SK-N-DZ (cell line): ENCODE measurements around the gene NPFFR1. TPM values are rescaled to one million over a fixed set of nuclear protein-coding genes. Genes with fewer than 3 reads are reported as not detected.

Experiments
- DNase-seq: peaks from one replicate; pipeline ENCODE4 v3.0.0-alpha.2; 2015; ENCODE audit warnings: low spot score
- polyA plus RNA-seq, 2 experiments: library from polyadenylated mRNA; depleted of rRNA; stranded (reverse); fragments of >200 nt; gene quantifications; 2 replicates each; pipeline ENCODE4 v1.2.3, GENCODE V29; 2014

The NPFFR1 gene, protein sequence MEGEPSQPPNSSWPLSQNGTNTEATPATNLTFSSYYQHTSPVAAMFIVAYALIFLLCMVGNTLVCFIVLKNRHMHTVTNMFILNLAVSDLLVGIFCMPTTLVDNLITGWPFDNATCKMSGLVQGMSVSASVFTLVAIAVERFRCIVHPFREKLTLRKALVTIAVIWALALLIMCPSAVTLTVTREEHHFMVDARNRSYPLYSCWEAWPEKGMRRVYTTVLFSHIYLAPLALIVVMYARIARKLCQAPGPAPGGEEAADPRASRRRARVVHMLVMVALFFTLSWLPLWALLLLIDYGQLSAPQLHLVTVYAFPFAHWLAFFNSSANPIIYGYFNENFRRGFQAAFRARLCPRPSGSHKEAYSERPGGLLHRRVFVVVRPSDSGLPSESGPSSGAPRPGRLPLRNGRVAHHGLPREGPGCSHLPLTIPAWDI
- not detected in 2 replicates for polyA plus RNA-seq (2014; cell fraction: cytosol; rRNA removed)
- not detected in 2 replicates for polyA plus RNA-seq (2014; cell fraction: nucleus; rRNA removed)

DNA sequence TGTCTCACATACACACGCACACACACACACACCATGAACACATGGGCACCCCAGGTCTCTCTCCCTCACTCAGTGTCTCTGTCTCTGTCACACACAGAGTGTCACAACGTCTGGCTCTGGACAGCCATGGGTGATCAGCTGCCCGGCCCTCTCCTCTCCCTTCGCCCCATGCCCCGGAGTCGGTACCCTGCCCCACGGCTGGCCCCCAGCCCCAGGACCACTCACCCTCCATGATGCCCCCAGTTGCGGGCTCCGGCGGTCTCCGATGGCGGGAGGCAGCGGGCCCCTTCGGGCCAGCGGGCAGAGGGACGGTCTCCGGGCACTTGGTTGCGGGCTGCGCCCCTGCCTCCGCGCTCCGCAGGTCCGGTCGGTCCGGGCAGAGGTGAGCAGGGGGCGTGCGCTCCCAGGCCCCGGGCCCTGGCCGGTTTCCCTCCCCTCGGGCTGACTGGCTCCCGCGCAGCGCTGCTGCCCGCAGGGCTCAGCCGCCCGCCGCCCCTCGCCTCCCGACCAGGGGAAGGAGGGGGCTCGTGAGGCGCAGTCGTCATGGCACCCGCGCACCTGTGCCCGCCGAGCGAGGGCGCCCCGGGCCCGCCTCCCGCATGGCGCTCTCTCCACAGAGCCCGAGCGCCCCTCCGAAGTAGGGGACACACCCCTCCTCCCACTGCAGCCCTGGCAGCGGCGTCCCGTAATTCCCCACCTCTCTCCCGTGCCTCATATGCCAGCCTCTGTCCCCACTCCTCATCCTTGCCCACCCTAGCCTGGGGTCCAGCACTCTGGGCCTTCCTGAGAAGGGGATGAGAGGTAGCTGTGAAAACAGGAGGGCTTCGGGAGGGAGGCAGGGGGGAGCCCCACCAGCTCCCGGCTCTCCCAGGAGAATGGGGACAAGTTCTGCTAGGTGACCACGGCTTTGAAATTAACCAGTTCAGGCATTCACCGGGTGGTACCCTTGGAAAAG lies at the start of gene NPFFR1:
NPFFR1 (minus strand) TSS at position 560 of the 955 bp plus-strand sequence; CDS start at position 232, 328 bp downstream.
- DNase-seq: no peak

DNA sequence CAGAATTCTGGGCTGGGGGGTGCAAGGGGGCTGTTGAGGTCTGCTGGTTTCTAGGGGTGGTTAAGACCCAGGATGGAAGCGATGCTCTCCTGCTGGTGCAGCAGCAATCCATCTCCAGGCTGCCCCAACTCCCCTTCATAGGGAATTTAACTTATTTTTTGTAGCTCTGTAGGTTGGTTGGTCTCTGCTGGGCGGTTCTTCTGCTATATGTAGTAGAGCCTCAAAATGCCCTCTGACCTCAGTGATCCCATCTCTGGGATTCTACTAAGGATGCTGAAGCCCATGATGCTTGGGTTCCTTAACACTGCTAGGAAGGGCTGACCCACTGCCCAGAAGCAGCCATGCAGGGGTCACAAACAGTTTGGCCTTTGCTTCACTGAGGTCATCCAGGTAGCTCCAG lies 49.5 kb upstream of the NPFFR1 start:
- DNase-seq: no peak

DNA sequence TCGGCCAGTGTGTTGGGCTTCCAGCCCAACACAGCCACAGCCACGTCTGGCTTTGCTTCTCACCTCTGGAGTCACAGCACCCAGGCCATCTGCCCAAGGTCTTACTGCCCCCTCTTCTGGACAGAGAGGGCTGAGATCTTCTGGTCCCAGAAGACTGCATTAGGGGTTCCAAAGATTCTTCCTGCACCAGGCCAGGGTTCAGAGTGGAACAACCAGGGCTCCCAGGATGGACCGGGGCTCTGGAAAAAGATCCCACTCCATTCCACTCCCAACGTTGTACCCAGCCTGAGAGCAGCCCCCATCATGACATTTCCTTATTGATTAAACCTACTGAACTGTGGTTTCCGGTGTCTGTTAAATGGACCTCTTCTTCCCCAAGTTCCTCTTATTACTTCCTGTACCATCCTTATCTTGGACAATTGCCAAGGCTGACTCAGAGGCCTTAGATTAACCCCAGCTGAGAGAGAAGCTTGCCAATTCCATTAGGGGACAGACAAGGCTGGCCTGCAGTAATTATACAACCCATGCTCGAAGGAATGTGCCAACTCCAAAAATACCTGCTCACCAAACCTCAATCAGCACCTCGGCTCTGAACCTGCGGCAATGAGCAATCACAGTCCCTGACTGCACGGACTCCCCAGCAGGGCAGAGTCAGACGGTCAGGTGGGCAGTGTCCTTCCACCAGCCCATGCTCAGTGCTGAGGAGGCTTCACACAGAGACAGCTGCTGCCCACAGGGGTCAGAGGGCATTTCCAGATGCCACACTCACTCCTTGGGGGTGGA lies 47.9 kb upstream of the NPFFR1 start:
- no peak for DNase-seq

DNA sequence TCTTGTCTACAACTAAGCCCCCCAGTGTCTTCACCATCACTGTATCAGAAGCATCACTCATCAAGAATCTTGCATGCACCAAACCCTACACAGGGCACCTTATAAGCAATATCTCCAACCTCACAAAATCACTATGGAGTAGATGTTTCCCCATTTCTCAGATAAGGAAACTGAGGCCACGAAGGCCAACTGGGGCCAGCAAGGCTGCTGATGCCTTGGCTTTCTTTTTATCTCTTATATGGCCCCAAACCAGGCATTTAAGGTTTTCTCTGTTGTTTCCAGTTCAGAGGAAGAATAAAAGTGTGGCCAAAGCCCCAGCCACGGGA lies 47.3 kb upstream of the NPFFR1 start:
- DNase-seq: no peak

DNA sequence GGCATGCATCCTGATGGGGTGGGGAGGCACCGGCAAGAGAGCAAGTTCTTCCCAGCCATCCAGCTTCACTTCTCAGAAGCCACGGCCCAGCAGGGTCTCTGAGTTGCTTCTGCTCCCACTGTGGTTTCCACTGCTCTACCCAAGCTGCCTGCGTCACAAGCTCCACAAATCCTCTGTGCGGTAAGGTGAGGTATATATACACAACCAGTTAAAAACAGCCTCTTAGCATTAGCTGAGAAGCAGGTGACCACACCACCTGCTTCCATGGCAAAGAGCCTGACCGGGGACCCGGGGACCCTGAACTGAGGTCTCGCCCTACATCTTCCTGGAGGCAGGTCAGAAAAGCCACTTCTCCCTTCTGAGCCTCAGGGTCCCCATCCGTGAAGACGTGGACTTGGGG lies 46.9 kb upstream of the NPFFR1 start:
- DNase-seq: no peak

DNA sequence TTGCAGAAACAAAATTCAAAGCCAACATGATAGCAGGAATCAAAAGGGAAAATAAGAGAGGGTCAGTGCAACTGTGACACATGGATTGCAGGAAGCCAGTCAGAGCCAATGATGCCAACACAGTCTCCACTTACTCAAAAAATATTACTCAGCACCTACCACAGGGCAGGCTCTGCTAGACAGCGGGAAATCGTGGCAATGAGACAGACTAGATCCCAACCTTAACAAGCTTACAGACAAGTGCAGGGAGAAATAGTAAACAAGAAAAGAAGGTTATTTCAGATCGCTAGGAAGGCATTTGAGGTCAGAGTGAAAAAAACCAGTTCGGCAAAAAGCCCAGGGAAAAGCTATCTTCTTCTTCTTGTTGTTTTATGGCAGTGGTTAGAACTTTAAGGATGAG lies 45.2 kb upstream of the NPFFR1 start:
- no peak for DNase-seq

DNA sequence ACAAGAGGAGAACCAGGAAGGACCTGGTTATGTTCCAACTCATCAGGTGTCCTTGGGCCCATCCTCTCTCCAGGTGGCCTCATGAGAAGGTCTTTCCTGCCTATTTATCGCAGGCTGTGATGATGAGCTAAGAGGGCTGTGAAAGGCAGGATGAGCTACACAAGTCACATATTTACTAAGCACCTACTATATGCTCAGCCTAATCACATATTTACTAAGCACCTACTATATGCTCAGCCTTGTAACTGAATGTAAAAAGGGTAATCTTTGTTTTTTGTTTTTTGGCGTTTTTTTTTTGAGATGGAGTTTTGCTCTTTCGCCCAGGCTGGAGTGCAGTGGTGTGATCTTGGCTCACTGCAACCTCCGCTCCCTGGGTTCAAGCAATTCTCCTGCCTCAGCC lies 44.2 kb upstream of the NPFFR1 start:
- DNase-seq: no peak

DNA sequence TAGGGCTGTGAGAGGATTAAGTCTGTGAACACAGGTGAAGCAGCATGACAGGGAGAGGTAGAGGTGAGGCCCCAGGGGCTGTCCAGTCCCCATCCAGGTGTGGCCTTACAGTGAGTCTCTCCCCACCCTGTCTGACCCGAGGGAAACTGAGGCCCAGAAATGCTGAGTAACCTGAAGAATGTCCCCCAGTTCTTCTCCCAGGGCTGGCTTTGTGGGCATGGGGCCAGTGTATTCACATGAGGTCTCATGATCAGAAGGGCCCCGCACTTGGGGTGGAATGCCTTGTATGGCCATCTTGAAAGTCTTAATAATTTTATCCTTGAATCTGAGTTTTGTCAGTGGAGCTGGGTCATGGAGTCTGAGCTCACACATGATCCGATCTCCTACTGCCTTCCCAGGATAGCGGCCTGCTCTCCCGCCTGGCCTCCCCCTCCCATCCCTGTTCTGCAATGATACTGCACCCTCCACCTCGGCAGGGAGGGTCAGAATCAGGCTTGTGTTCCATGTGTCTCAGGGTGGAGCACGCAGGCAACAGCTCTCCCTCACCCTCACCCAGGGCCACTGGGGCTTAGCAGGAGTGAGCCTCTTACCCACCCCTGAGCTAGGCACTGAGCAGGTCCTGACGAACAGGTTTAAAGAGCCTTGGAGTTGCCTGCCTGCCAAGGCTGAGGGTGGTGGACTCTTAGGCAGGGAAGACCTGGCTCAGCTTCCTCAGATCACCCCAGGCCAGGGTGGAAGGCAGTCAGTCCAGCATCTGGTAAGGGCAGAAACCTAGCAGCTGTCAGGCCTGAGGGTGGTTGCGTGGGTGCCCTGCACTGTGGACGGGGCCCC lies 41.4 kb upstream of the NPFFR1 start:
- DNase-seq: no peak

DNA sequence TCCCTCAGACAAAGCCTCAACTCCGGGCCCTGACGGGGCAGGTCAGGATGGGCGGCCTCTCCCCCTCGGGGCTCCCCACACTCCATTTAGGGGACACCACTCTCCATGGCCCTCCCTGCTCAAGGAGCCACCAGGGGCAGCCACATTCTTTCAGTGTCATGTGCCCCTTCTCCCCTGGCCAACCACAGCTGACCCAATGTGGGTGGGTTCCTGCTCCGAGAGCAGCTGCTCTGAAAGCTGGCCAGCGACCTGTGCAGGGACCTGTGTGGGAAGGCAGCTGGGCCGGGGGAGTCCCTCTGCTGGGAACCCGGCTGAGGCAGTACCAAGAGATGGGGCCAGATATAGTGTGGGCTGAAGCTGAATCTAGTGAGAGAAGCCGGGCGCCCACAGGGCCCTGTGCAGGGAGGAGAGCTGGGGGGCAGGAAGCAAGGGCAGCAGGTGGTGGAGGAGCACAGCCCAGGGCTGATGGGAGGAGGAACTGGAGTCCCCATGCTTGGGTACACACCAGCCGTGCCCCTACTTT lies 40.6 kb upstream of the NPFFR1 start:
- DNase-seq: no peak

DNA sequence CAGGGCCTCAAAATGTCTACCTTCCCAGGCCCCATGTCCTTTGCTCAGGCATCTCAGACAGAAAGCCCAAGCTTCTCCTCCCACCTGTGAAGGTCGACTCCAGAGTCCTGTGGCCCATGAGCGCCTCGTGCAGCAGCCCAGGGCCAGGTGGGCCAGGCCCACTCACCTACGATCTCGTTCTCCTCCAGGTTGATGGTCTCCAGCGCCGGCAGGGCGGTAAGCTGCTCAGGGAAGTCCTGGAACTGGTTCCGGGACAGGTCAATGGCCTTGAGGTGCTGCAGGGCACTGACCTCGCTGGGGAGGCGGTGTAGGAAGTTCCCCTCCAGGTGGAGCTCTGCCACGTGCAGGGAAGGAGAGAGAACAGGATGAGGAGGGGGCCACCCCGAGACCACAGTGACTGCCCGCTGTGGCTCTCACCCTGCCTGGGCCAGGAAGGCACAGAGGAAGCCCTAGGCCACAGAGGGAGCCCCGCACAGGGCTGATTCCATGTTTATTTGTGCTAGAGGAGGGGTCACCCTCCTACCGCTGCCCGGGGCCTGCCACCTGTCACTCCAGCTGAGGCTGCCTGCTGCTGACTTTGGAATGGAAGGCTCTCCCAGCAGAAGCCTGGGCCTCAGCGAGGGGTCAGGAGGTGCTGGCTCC lies 40.0 kb upstream of the NPFFR1 start:
- DNase-seq: no peak

DNA sequence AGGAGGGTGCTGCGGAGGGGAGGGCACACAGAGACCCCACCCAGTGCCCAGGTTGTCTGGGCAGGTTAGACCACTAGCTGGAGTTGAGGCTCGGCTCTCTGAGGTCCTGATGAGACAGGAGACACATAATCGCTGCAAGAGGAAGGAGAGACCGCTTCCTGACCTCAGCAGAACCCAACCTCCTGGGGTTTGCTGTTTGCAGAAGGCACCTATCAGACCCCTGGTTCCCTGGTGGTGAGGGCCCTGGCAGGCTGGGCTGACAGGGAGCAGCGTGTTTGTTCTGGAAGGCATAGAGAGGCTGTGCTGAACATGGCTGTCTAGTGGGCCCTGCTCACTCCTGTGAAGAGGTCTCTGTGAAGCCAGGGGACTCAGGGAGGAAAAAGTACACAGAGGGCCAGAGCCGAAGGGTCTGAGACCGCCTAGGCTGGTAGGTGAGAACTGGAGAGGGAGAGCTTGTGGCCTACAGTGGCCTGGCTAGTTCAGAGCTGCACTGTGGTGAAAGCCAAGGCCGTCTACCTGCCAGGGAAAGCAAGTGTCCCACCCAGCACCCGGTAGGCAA lies 39.4 kb upstream of the NPFFR1 start:
- DNase-seq: no peak

DNA sequence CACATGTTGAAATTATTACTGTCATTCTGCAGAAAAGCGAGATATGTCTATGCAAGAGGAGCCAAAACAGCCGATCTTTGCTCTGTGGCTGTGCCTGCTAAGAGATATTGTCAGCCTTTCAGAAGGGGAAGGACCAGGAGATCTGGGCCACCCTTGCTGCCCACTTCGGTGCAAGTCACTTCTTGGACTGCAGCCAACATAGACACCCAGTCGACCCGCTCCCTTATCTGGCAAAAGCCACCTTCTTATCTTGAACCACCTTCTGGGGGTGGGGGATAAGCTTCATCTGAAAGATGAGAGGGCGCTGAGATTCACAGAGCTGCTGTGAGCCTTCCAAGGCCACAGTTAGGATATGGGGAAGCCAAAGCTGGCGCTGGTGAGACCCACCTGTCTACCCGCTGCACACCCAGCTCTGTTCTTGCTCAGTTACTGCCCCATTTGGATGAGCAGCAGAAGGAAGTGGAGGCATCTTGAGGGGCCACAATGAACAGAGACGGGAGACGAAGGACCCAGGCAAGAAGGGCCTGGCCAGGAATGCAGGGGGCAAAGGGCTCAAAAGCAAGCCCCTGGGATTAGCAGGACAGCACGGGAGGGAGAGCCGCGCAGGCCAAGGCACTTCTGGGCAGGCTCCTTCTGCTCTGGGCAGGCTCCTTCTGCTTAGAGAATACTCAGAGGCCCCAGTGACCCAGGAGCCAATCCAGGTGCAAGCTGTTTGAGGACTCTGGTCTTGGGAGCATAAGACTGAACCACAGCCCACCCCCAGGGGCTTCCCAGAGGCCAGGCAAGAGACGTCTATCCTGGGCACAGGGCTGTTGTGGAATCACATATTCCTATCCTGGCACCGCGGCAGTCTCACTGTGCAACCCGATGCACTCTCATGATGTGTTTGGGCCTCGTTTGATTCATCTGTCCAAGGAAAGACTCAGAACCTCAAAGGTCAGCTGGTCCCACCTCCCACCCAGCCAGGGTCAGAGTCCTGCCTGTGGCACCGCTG lies 38.4 kb upstream of the NPFFR1 start:
- DNase-seq: no peak

DNA sequence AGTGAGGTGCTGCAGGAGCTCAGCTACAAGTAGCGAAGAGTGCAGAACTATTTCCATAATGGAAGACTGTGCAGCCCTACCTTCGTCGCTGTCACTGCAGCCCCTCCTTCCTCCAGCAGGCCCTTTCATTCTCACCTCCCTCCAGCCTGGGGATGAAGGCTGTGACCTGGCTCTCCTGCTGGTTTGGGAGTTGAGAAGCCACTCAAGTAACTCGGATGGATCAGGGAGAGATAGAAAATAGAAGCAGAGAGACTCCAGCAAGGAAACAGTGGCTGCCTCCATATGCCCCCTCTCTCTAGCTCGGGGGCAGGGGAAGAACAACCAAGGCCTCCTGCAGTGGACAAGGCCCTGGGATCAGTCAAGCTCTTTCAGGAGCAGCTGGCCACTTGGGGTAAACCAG lies 37.4 kb upstream of the NPFFR1 start:
- no peak for DNase-seq

DNA sequence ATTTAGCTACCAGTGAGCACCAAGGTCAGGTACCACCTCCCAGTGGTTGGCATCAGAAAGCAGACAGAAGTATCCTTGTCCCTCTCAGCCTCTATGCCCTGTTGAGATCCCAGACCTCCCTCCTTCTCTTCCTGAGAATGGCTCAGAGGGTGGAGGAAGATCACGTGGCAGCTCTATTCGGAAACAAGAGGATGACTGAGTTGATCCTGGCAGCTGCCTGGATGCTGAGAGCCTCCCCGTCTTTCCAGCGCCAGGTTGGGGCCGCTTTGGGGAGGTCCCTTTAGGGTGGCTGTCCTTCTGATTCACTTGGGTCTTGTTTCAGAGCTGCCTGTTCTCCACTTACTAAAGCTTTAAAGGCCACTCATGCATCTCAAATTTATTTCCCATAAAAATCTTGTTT lies 36.9 kb upstream of the NPFFR1 start:
- DNase-seq: no peak

DNA sequence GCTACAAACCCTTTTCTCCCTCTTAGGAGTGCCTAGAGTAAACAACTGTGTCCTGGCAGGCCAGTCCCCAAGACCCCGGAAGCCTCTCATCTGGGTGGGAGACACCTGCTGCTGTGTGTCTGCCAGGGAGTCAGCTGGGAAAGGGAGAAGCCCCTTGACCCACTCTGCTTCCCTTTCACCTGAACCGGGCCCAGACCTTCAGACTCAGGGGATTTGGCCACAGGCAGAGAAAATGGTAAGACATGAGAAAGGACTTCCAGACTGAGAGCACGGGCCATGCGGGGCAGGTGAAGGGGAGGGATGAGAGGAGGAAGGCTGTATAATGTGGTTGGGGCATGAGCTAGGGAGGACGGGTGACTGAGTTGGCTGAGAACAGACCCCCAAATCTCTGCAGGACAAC lies 36.0 kb upstream of the NPFFR1 start:
- no peak for DNase-seq

DNA sequence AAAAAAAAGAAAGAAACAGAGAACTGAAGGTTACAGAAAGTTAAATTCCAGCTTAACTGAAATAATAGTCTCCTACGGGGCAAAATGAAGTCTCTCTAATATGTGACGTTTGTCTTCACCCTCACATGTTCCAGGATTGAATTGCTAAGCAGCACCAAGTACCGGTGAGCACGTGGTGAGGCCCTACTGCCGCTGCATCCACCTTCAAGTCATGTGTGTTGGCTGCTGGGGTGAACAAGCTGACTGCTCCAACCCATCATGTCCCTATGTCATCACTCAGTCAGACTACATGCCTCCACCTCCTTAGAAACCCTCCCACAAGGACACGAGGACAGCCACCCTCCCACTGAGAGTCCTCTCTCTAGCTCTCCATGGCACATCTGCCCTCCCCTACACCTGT lies 35.4 kb upstream of the NPFFR1 start:
- DNase-seq: no peak

DNA sequence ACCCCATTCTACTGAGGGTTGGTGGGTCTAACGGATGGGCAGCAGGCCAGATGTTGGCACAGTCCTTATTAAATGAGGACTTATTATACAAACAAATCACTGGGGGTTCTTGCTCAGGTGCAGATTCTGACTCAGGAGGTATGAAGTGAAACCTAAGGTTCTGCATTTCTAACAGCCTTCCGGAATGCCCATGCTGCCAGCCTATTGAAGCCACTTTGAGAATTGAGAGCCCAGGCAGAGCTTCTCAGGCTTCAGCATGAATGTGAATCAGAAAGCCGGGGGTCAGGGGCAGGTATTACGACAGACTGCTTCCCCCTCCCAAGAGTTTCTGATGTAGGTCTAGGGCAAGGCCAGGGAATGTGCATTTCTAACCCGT lies 34.1 kb upstream of the NPFFR1 start:
- no peak for DNase-seq

DNA sequence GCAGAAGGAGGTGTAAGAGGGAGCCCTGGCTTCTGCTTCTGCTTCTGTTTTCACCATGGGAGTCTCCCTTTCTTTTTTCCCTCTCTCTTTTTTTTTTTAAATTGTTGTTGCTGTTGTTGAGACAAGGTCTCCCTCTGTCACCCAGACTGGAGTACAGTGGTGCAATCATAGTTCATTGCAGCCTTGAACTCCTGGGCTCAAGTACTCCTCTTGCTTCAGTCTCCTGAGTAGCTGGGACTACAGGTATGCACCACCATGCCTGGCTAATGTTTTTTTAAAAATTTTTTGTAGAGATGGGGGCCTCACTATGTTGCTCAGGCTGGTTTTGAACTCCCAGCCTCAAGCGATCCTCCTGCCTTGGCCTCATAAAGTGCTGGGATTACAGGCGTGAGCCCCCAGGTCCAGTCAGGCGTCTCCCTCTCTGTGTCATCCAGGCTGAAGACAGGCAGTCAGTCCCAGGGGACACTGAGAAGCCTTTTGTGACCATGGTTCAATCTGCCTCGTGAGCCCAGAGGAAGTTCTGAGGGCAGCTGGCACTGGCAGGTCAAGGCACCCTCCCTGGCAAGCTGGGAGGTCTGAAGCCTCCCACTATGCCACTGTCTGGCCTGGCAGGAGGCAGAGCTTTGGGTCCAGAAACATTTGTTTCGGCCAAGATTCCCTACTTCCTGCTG lies 33.6 kb upstream of the NPFFR1 start:
- no peak for DNase-seq
